Caco-2 (cell line): ENCODE results near the gene GPR162. TPM values are rescaled to one million over a fixed set of nuclear protein-coding genes. Genes with fewer than 3 reads are reported as not detected.

Experiments
- BruUV-seq: library from RNA; stranded (reverse); fragments of 400-500 nt; replicated peaks from 2 replicates; lab custom pipeline; 2021; lab: Mats Ljungman, UMichigan
- CTCF ChIA-PET: fragments of 300-600 bp; sonication (Branson Sonifier 250); formaldehyde crosslinking; loops from one replicate; lab custom pipeline; 2022; ENCODE audit warnings: antibody characterized with exemption; lab: Charles Lee
- POLR2A ChIA-PET: fragments of 300-600 bp; sonication (Branson Sonifier 250); formaldehyde crosslinking; loops from one replicate; lab custom pipeline; 2022; ENCODE audit warnings: antibody characterized with exemption; lab: Charles Lee
- DNase-seq, 2 experiments: peaks; one replicate each; pipeline versions ENCODE4 v3.0.0 to v3.0.0-alpha.2; 2020 to 2022
- H3K27me3 ChIP-seq: replicated peaks from 2 replicates; pipeline ENCODE4 v1.6.0; 2011; ENCODE audit warnings: low read length; ENCODE audit not compliant: control insufficient read depth, insufficient read depth
- H3K36me3 ChIP-seq: 2 replicates; pipeline ENCODE4 v1.5.1; 2011; ENCODE audit warnings: low read length; ENCODE audit not compliant: control insufficient read depth, insufficient read depth
- H3K4me1 ChIP-seq: fragments of 250-450 bp; sonication (Bioruptor Pico); 2 replicates; pipeline ENCODE4 v1.5.1; 2020; ENCODE audit warnings: mild to moderate bottlenecking
- H3K4me3 ChIP-seq: 2 replicates; pipeline ENCODE4 v1.5.1; 2011; ENCODE audit warnings: low read depth, mild to moderate bottlenecking, control low read depth, low read length
- H3K9me3 ChIP-seq: fragments of 250-450 bp; sonication (Bioruptor Pico); 2 replicates; pipeline ENCODE4 v1.5.1; 2020; ENCODE audit warnings: mild to moderate bottlenecking, moderate library complexity
- H3K27ac Mint-ChIP-seq: one replicate; pipeline ENCODE4 v1.8.0; 2022; ENCODE audit warnings: mixed read lengths; ENCODE audit not compliant: unreplicated experiment
- H3K27me3 Mint-ChIP-seq: one replicate; pipeline ENCODE4 v1.8.0; 2022; ENCODE audit warnings: mixed read lengths; ENCODE audit not compliant: insufficient read depth, unreplicated experiment
- H3K36me3 Mint-ChIP-seq: one replicate; pipeline ENCODE4 v1.8.0; 2022; ENCODE audit warnings: mild to moderate bottlenecking, mixed read lengths; ENCODE audit not compliant: insufficient read depth, unreplicated experiment
- H3K4me1 Mint-ChIP-seq: one replicate; pipeline ENCODE4 v1.8.0; 2022; ENCODE audit warnings: low read depth, mixed read lengths; ENCODE audit not compliant: unreplicated experiment
- H3K4me3 Mint-ChIP-seq: one replicate; pipeline ENCODE4 v1.8.0; 2022; ENCODE audit warnings: mild to moderate bottlenecking, moderate library complexity, mixed read lengths; ENCODE audit not compliant: unreplicated experiment
- H3K9me3 Mint-ChIP-seq: one replicate; pipeline ENCODE4 v1.8.0; 2022; ENCODE audit warnings: mixed read lengths; ENCODE audit not compliant: unreplicated experiment
- intact Hi-C: fragments of 100-400 bp; cut with micrococcal nuclease; formaldehyde crosslinking; loops from one replicate; pipeline ENCODE4 v1.10.0; 2022; ENCODE audit not compliant: unreplicated experiment
- total RNA-seq: library from RNA; stranded (reverse); gene quantifications from 2 replicates; pipeline ENCODE4 v1.2.3, GENCODE V29; 2022
- TF ChIP-seq, protein P1 (sequence below), 2 experiments: fragments of 200-600 bp in 1 of 2; IDR thresholded peaks; 1 replicate in 1 of 2; 2 replicates in 1 of 2; pipeline versions ENCODE4 v1.5.1 to v1.8.0; 2011 to 2022; ENCODE audit warnings: antibody characterized with exemption in 1 of 2, control low read depth in 1 of 2, inconsistent platforms in 1 of 2, low read depth in 1 of 2, low read length in 1 of 2, mild to moderate bottlenecking in 1 of 2, moderate library complexity in 1 of 2; ENCODE audit not compliant: insufficient read depth in 1 of 2, severe bottlenecking in 1 of 2, unreplicated experiment in 1 of 2

Gene GPR162
- total RNA-seq, 1 experiment from 2014 or later: 1.2 TPM

- no peak for DNase-seq
- no TSS peak for BruUV-seq
- Histone ChIP-seq H3K27me3 (no peaks in the 10 kb centered on the region), H3K9me3 (no peaks in the 10 kb centered on the region), H3K36me3 (no peaks in the 10 kb centered on the region), H3K4me1 (no peaks in the 10 kb centered on the region), H3K4me3 (no peak within 1 kb of the TSS)
- H3K4me3 Mint-ChIP-seq: no peak within 1 kb of the TSS
- H3K4me1 Mint-ChIP-seq: no peaks in the 10 kb centered on the region
- CTCF ChIA-PET: interaction anchor here (1.2 kb wide), 1 partner anchor 36 kb away, joined by 4 read pairs; the partner anchor contains the start of gene MLF2
- H3K27me3 Mint-ChIP-seq: no peaks in the 10 kb centered on the region
- intact Hi-C loops: no loop called here
- no peak within 1 kb of the TSS for H3K27ac Mint-ChIP-seq
- no peaks in the 10 kb centered on the region for H3K36me3 Mint-ChIP-seq
- H3K9me3 Mint-ChIP-seq: no peaks in the 10 kb centered on the region
- POLR2A ChIA-PET: no interaction called here
- TF ChIP-seq, protein P1, sequence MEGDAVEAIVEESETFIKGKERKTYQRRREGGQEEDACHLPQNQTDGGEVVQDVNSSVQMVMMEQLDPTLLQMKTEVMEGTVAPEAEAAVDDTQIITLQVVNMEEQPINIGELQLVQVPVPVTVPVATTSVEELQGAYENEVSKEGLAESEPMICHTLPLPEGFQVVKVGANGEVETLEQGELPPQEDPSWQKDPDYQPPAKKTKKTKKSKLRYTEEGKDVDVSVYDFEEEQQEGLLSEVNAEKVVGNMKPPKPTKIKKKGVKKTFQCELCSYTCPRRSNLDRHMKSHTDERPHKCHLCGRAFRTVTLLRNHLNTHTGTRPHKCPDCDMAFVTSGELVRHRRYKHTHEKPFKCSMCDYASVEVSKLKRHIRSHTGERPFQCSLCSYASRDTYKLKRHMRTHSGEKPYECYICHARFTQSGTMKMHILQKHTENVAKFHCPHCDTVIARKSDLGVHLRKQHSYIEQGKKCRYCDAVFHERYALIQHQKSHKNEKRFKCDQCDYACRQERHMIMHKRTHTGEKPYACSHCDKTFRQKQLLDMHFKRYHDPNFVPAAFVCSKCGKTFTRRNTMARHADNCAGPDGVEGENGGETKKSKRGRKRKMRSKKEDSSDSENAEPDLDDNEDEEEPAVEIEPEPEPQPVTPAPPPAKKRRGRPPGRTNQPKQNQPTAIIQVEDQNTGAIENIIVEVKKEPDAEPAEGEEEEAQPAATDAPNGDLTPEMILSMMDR (IDR thresholded peaks at IDR 0.05; ENCODE audit: insufficient read depth in 1 of 2, low read depth in 1 of 2, low read length in 1 of 2, severe bottlenecking in 1 of 2, unreplicated experiment in 1 of 2): no peak
These were observed 32.4 kb upstream of the GPR162 start, which contains the start of gene CD4 for GRCh38 chr12:6788972-6789924. Gene CD4 (plus strand): TSS chr12:6789528. CDS start chr12:6800139, 10,611 bp downstream.

DNA sequence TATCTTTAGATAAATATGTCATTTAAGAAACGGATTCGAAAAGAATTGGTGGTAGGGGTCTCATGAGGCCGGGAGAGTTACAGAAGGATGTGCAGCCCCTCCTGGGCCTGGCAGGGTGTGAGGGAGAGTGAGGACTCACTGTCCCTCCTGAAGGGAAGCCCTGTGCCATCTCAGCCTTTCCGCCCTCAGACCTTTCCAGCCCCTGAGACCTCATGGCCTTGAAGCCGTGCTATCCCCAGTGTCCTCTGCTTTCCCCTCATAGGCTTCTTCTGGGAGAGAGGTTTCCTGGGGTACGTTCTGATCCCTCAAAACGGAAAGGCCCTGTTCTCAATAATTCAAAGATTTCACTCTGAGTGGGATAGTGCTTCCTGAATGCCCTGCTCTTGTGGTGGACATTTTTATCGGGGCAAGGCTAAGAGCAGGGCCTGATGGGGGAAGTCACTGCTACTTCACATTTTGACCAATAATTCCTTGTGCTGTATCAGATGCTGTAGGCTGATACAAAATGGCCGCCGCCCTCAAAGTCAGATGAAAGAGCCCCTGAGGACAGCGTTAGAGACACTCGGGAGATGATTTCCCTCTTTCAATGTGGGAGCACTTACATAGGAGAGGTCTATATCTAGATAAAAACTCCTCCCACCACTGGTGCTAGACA is 31.0 kb upstream of the GPR162 start:
- Mint-ChIP-seq H3K4me1 (peaks cover 8% of the 10 kb centered on the region), H3K9me3 (peaks cover 11% of the 10 kb centered on the region), H3K27ac (no peak overlapping the region), H3K36me3 (no peaks in the 10 kb centered on the region), H3K27me3 (no peaks in the 10 kb centered on the region), H3K4me3 (no peak overlapping the region)
- Histone ChIP-seq H3K4me1 (no peaks in the 10 kb centered on the region), H3K9me3 (no peaks in the 10 kb centered on the region), H3K36me3 (no peaks in the 10 kb centered on the region), H3K4me3 (no peak overlapping the region), H3K27me3 (no peaks in the 10 kb centered on the region)
- CTCF ChIA-PET: no interaction called here
- DNase-seq: no peak
- intact Hi-C loops: no loop called here
- POLR2A ChIA-PET: no interaction called here
- no TSS peak for BruUV-seq
- TF ChIP-seq, protein P1 (IDR thresholded peaks at IDR 0.05; ENCODE audit: insufficient read depth in 1 of 2, low read depth in 1 of 2, low read length in 1 of 2, severe bottlenecking in 1 of 2, unreplicated experiment in 1 of 2): no peak

DNA sequence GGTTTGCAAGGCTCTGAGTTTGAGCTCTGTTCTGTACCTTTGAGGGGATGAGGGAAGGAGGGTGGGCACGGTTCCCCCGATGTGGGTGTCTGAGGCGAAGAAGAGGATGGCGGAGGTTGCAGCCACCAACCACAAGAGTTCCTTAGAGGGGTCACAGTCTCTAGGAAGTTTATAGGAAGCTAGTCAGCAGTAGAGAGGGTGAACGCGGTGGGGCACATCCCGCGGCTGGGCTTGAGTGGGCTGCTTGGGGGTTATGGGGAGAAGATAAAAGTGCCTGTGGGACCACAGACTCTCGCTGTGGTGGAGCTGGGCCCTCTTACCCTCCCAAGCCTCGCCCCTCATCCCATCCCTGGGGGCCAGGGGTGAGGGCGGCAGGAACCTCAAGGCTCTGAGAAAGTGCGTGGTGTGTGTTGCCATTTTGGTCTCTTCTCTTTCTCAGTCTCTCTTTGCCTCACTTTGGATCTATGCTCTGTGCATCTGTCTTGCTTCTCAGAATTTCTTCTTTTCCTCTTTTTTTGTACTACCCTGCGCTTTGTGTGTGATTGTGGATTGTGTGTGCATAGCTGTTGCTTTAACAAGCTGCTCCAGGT is 29.6 kb upstream of the GPR162 start:
- H3K27ac Mint-ChIP-seq: no peak overlapping the region

More for the DNA sequence above, 29.6 kb upstream of the GPR162 start:
- TF ChIP-seq, protein P1 (IDR thresholded peaks at IDR 0.05; ENCODE audit: insufficient read depth in 1 of 2, low read depth in 1 of 2, low read length in 1 of 2, severe bottlenecking in 1 of 2, unreplicated experiment in 1 of 2): no peak
- Mint-ChIP-seq H3K4me1 (peaks cover 14% of the 10 kb centered on the region), H3K36me3 (no peaks in the 10 kb centered on the region), H3K4me3 (no peak overlapping the region), H3K27me3 (no peaks in the 10 kb centered on the region), H3K9me3 (peaks cover 11% of the 10 kb centered on the region)
- no peaks in the 10 kb centered on the region for H3K4me1 ChIP-seq
- no peak overlapping the region for H3K4me3 ChIP-seq
- intact Hi-C loops: no loop called here
- no peaks in the 10 kb centered on the region for H3K27me3 ChIP-seq
- POLR2A ChIA-PET: interaction anchor here (0.5 kb wide), 1 partner anchor 135 kb away, joined by 12 read pairs; no protein-coding TSS in a partner anchor
- no peak for DNase-seq
- no TSS peak for BruUV-seq
- H3K9me3 ChIP-seq: no peaks in the 10 kb centered on the region
- CTCF ChIA-PET: interaction anchor here (0.9 kb wide), 1 partner anchor 13 kb away, joined by 3 read pairs; no protein-coding TSS in a partner anchor
- H3K36me3 ChIP-seq: no peaks in the 10 kb centered on the region
